GM12878 (cell line): ENCODE data around the gene APBB1IP. TPM values are rescaled to one million over a fixed set of nuclear protein-coding genes. Genes with fewer than 3 reads are reported as not detected.

Experiments
- ATAC-seq: fragments of 200-7000 bp; cut with Tn5 transposase; 3 replicates; pipeline ENCODE4 v1.9.1; 2020; ENCODE audit warnings: mild to moderate bottlenecking, moderate library complexity
- BruUV-seq: library from RNA; stranded (reverse); fragments of 400-500 nt; replicated peaks from 2 replicates; lab custom pipeline; 2021; lab: Mats Ljungman, UMichigan
- CTCF ChIA-PET: fragments of 300-600 bp; sonication (Branson Sonifier 250); formaldehyde crosslinking; extraction: SDS; loops from one replicate; lab custom pipeline; 2021; ENCODE audit warnings: inconsistent platforms; lab: Yijun Ruan, JAX
- POLR2A ChIA-PET: fragments of 350-600 bp; formaldehyde crosslinking; extraction: SDS; loops from one replicate; lab custom pipeline; 2021; ENCODE audit warnings: inconsistent platforms; lab: Charles Lee
- RAD21 ChIA-PET: fragments of 300-600 bp; sonication (Branson Sonifier 250); formaldehyde crosslinking; loops from one replicate; lab custom pipeline; 2023; ENCODE audit warnings: antibody characterized with exemption; ENCODE audit not compliant: unreplicated experiment; lab: Charles Lee
- SMC1A ChIA-PET: fragments of 300-600 bp; sonication (Branson Sonifier 250); formaldehyde crosslinking; loops from one replicate; lab custom pipeline; 2023; ENCODE audit not compliant: unreplicated experiment, uncharacterized antibody; lab: Charles Lee
- DNase-seq: peaks from one replicate; pipeline ENCODE4 v3.0.0-alpha.2; 2011; ENCODE audit warnings: low read depth, low spot score
- FAIRE-seq: peaks from 3 replicates; lab custom pipeline; 2011; peaks lifted over from hg19 to GRCh38; lab: Jason Lieb, UNC
- H2AFZ ChIP-seq: 2 replicates; pipeline ENCODE4 v1.6.0; 2011; ENCODE audit warnings: low read depth, low read length, control low read depth; ENCODE audit not compliant: control insufficient read depth
- H3K27ac ChIP-seq: 2 replicates; pipeline ENCODE4 v1.5.1; 2011; ENCODE audit warnings: control low read depth; ENCODE audit not compliant: control insufficient read depth, insufficient read depth
- H3K27me3 ChIP-seq, 2 experiments: replicated peaks in 1 of 2; 2 replicates each; pipeline versions ENCODE4 v1.6.0 to v1.6.1; 2011; ENCODE audit warnings: low read length in 1 of 2; ENCODE audit not compliant: control insufficient read depth in 2 of 2, insufficient read depth in 2 of 2
- H3K36me3 ChIP-seq, 2 experiments: 2 replicates each; pipeline ENCODE4 v1.5.1; 2011; ENCODE audit warnings: low read length in 1 of 2; ENCODE audit not compliant: control insufficient read depth in 2 of 2, insufficient read depth in 2 of 2
- H3K4me1 ChIP-seq: 2 replicates; pipeline ENCODE4 v1.6.1; 2011; ENCODE audit warnings: mild to moderate bottlenecking, low read length, moderate library complexity, mixed read lengths; ENCODE audit not compliant: control insufficient read depth, insufficient read depth
- H3K4me2 ChIP-seq: 2 replicates; pipeline ENCODE4 v1.6.0; 2011; ENCODE audit warnings: control low read depth; ENCODE audit not compliant: control insufficient read depth, insufficient read depth
- H3K4me3 ChIP-seq: fragments of 200-600 bp; sonication (generic); 2 replicates; pipeline ENCODE4 v1.5.1; 2016
- H3K79me2 ChIP-seq: 2 replicates; pipeline ENCODE4 v1.6.0; 2011; ENCODE audit warnings: low read length; ENCODE audit not compliant: control insufficient read depth, insufficient read depth
- H3K9ac ChIP-seq: 2 replicates; pipeline ENCODE4 v1.8.0; 2011; ENCODE audit warnings: low read length, control low read depth, mixed read lengths; ENCODE audit not compliant: control insufficient read depth, insufficient read depth
- H3K9me3 ChIP-seq: replicated peaks from 3 replicates; pipeline ENCODE4 v1.5.1; 2011; ENCODE audit warnings: mild to moderate bottlenecking, low read length; ENCODE audit not compliant: control insufficient read depth, insufficient read depth
- H4K20me1 ChIP-seq: 2 replicates; pipeline ENCODE4 v1.6.0; 2011; ENCODE audit not compliant: control insufficient read depth, insufficient read depth
- BCLAF1 ChIP-seq: fragments of 450-650 bp; IDR thresholded peaks from 2 replicates; pipeline ENCODE4 v1.6.1; 2017; ENCODE audit warnings: antibody characterized with exemption, mild to moderate bottlenecking, moderate library complexity
- YY1 ChIP-seq: IDR thresholded peaks from 2 replicates; pipeline ENCODE4 v1.6.1; 2011; ENCODE audit warnings: low read depth, mild to moderate bottlenecking, low read length
- WGBS: methylation state at CpG from one replicate; pipeline ENCODE4 v1.1.6; 2016; ENCODE audit warnings: low lambda C conversion rate; ENCODE audit not compliant: insufficient replicate concordance, insufficient coverage; ENCODE audit errors: missing lambda C conversion rate; 5-methylcytosine and 5-hydroxymethylcytosine counted together
- in situ Hi-C: fragments of 300-500 bp; cut with MboI; formaldehyde crosslinking; loops from 9 replicates; pipeline ENCODE4 v1.14.3; 2018; ENCODE audit warnings: mixed read lengths
- intact Hi-C: fragments of 100-400 bp; cut with micrococcal nuclease; formaldehyde crosslinking; loops from one replicate; pipeline ENCODE4 v1.14.2; 2022; ENCODE audit not compliant: unreplicated experiment
- polyA plus RNA-seq, 11 experiments: library from polyadenylated mRNA; depleted of rRNA in 4 of 11; unstranded in 6 of 11; stranded (reverse) in 5 of 11; fragments of >200 nt; fragmentation: Nextera tagmentation in 4 of 11; fragmentation: Illumina TruSeq in 1 of 11; extraction: Ambion mirVana in 4 of 11; extraction: Trizol in 1 of 11; gene quantifications; 1 replicate in 1 of 11; 2 replicates in 10 of 11; pipeline versions ENCODE4 v1.2.1 to v1.2.3, GENCODE V29; 2011 to 2016; ENCODE audit warnings: inconsistent platforms in 2 of 11, missing spikeins in 2 of 11, low read depth in 1 of 11
- total RNA-seq, 4 experiments: library from RNA; depleted of rRNA in 3 of 4; stranded (reverse); fragments of >200 nt in 3 of 4; fragmentation: Illumina TruSeq in 1 of 4; extraction: Trizol in 1 of 4; gene quantifications; 2 replicates each; pipeline versions ENCODE4 v1.2.1 to v1.2.3, GENCODE V29; 2013 to 2021

Gene APBB1IP
- total and polyA plus RNA-seq, 10 of the 15 experiments (the other 5 are each of a cell fraction or from before 2014, with no cell fraction given) = 7.3 to 67.4 (median 19.9) TPM

- Histone ChIP-seq H3K27ac (no peak overlapping the region), H2AFZ (no peak overlapping the region), H3K9ac (no peak overlapping the region), H3K79me2 (no peaks in the 10 kb centered on the region), H3K4me3 (no peak overlapping the region), H3K27me3 (no peaks in the 10 kb centered on the region), H4K20me1 (no peaks in the 10 kb centered on the region), H3K4me2 (no peak overlapping the region), H3K36me3 (peaks cover 14 to 22% of the 10 kb centered on the region in 2 experiments), H3K4me1 (peaks cover 6% of the 10 kb centered on the region), H3K9me3 (no peaks in the 10 kb centered on the region; the same call in 2 of the 3 replicates)
- ATAC-seq (no peak), FAIRE-seq (no peak), DNase-seq (no peak)
- intact Hi-C loops = loop anchor here (2.0 to 5.0 kb wide), 2 partner anchors 69 to 681 kb away; no protein-coding TSS in a partner anchor
- ChIA-PET RAD21 (interaction anchor here (0.8 to 6.4 kb wide), 8 partner anchors 42 to 680 kb away, joined by 3 to 45 read pairs (median 4); partner anchors contain the start of gene APBB1IP), CTCF (interaction anchor here (0.8 to 5.2 kb wide), 18 partner anchors 16 to 804 kb away, joined by 3 to 77 read pairs (median 3); no protein-coding TSS in a partner anchor), POLR2A (no interaction called here), SMC1A (interaction anchor here (0.6 to 3.9 kb wide), 14 partner anchors 10 to 548 kb away, joined by 3 to 53 read pairs (median 4); no protein-coding TSS in a partner anchor)
- TF ChIP-seq YY1 (no peak), BCLAF1 (no peak)
- WGBS = 72% methylated on average over 8 of the region's 8 CpGs
- in situ Hi-C loops = loop anchor here (5.0 to 10.0 kb wide), 2 partner anchors 219 to 681 kb away; no protein-coding TSS in a partner anchor
- no TSS peak for BruUV-seq
Observed at GRCh38 chr10:26555719-26556368, 117.7 kb downstream of the APBB1IP start.
